HG02884 (cell line): ENCODE data around the gene LPP.

ENCODE experiments used
- ATAC-seq: cut with Tn5 transposase; IDR thresholded peaks from one replicate; pipeline ENCODE4 v1.9.1; 2021; ENCODE audit warnings: mild to moderate bottlenecking, moderate library complexity; ENCODE audit not compliant: unreplicated experiment

Gene LPP

GRCh38 chr3:188573956-188574355 is 420.0 kb downstream of the LPP start:
- no peak for ATAC-seq

- no peak for ATAC-seq
These were observed 420.9 kb downstream of the LPP start for GRCh38 chr3:188574885-188575284.

GRCh38 chr3:188575501-188575900 is 421.5 kb downstream of the LPP start:
- no peak for ATAC-seq

GRCh38 chr3:188577539-188577938 is 423.6 kb downstream of the LPP start:
- no peak for ATAC-seq

- no peak for ATAC-seq
These were observed 424.8 kb downstream of the LPP start for GRCh38 chr3:188578576-188579363.

GRCh38 chr3:188580223-188580622 is 426.3 kb downstream of the LPP start:
- no peak for ATAC-seq

GRCh38 chr3:188580659-188581058 is 426.7 kb downstream of the LPP start:
- ATAC-seq: no peak

- no peak for ATAC-seq
These were observed 427.4 kb downstream of the LPP start for GRCh38 chr3:188581365-188581764.

- no peak for ATAC-seq
These were observed 427.8 kb downstream of the LPP start for GRCh38 chr3:188581792-188582191.

- ATAC-seq: no peak
These were observed 429.6 kb downstream of the LPP start for GRCh38 chr3:188583341-188584161.

- ATAC-seq: no peak
These were observed 430.2 kb downstream of the LPP start for GRCh38 chr3:188584162-188584529.

- ATAC-seq: no peak
These were observed 431.2 kb downstream of the LPP start for GRCh38 chr3:188584958-188585689.

GRCh38 chr3:188589071-188589470 is 435.1 kb downstream of the LPP start:
- ATAC-seq: no peak

- ATAC-seq: no peak
These were observed 435.8 kb downstream of the LPP start for GRCh38 chr3:188589771-188590170.

GRCh38 chr3:188590557-188590956 is 436.6 kb downstream of the LPP start:
- ATAC-seq: no peak

- no peak for ATAC-seq
These were observed 440.2 kb downstream of the LPP start for GRCh38 chr3:188594139-188594538.

- ATAC-seq: no peak
These were observed 442.0 kb downstream of the LPP start for GRCh38 chr3:188595890-188596376.

GRCh38 chr3:188598894-188599293 is 444.9 kb downstream of the LPP start:
- no peak for ATAC-seq

GRCh38 chr3:188602111-188602510 is 448.2 kb downstream of the LPP start:
- no peak for ATAC-seq

GRCh38 chr3:188602620-188603019 is 448.7 kb downstream of the LPP start:
- no peak for ATAC-seq

- ATAC-seq: no peak
These were observed 450.7 kb downstream of the LPP start for GRCh38 chr3:188604651-188605050.
